ENCODE measurements around the gene GPR63. TPM values are rescaled to one million over a fixed set of nuclear protein-coding genes. Genes with fewer than 3 reads are reported as not detected.

Gene GPR63
- total and polyA plus RNA-seq, 12 donors = 0.06 to 2.5 (median 0.78) TPM

GRCh38 chr6:96792561-96793190, 44.6 kb downstream of the GPR63 start:
- no peaks in the 10 kb centered on the region for H3K36me3 ChIP-seq
- no peaks in the 10 kb centered on the region for H3K27me3 ChIP-seq
- no peak for TF ChIP-seq CTCF (IDR thresholded peaks at IDR 0.05)
- ATAC-seq (no peak), DNase-seq (no peak)
- no peak overlapping the region for H3K4me3 ChIP-seq
- H3K27ac ChIP-seq = no peak overlapping the region
- WGBS, 2 donors = 76 to 93% methylated on average over 4 of the region's 4 CpGs
- intact Hi-C loops (cut with DNase I) = no loop called here
- no peaks in the 10 kb centered on the region for H3K9me3 ChIP-seq
- peaks cover 0 to 13% (median 6%) of the 10 kb centered on the region in 9 donors for H3K4me1 ChIP-seq

GRCh38 chr6:96789871-96790270, 47.4 kb downstream of the GPR63 start:
- ATAC-seq = no peak
- WGBS, 2 donors = 81 to 84% methylated on average over 3 of the region's 3 CpGs
- no peak overlapping the region for H3K4me3 ChIP-seq
- DNase-seq = no peak
- intact Hi-C loops (cut with DNase I) = no loop called here
- H3K36me3 ChIP-seq = no peaks in the 10 kb centered on the region
- peaks cover 0 to 13% (median 6%) of the 10 kb centered on the region in 9 donors for H3K4me1 ChIP-seq
- H3K27ac ChIP-seq = no peak overlapping the region
- no peaks in the 10 kb centered on the region for H3K27me3 ChIP-seq
- H3K9me3 ChIP-seq = no peaks in the 10 kb centered on the region
- TF ChIP-seq CTCF (IDR thresholded peaks at IDR 0.05) = no peak

- Histone ChIP-seq H3K27ac (no peak overlapping the region), H3K36me3 (no peaks in the 10 kb centered on the region), H3K9me3 (no peaks in the 10 kb centered on the region), H3K4me1 (peaks cover 0 to 13% (median 6%) of the 10 kb centered on the region in 9 donors), H3K27me3 (no peaks in the 10 kb centered on the region), H3K4me3 (no peak overlapping the region)
- ATAC-seq (no peak), DNase-seq (no peak)
- 69 to 74% methylated on average over 9 of the region's 9 CpGs for WGBS, 2 donors
- no peak for TF ChIP-seq CTCF (IDR thresholded peaks at IDR 0.05)
- intact Hi-C loops (cut with DNase I) = no loop called here
Measured at GRCh38 chr6:96787846-96788580, 49.3 kb downstream of the GPR63 start.

- Histone ChIP-seq H3K4me1 (peaks cover 0 to 13% (median 6%) of the 10 kb centered on the region in 9 donors), H3K27ac (no peak overlapping the region), H3K4me3 (no peak overlapping the region), H3K36me3 (no peaks in the 10 kb centered on the region), H3K9me3 (no peaks in the 10 kb centered on the region), H3K27me3 (no peaks in the 10 kb centered on the region)
- no peak for TF ChIP-seq CTCF (IDR thresholded peaks at IDR 0.05)
- DNase-seq (no peak), ATAC-seq (no peak)
- intact Hi-C loops (cut with DNase I) = no loop called here
- WGBS, 2 donors = 90 to 100% methylated on average over 2 of the region's 2 CpGs
Measured at GRCh38 chr6:96786336-96786735, 50.9 kb downstream of the GPR63 start.

Data from heart right ventricle (tissue), 16 donors.